Subcutaneous adipose tissue (tissue), 4 donors: ENCODE results near the gene HLA-G. TPM values are rescaled to one million over a fixed set of nuclear protein-coding genes. Genes with fewer than 3 reads are reported as not detected.

ENCODE experiments used
- total RNA-seq, 4 donors: library from RNA; depleted of rRNA; stranded (reverse); fragments of >200 nt; gene quantifications; one replicate each; pipeline ENCODE4 v1.1.0, GENCODE V29; 2016
- TF ChIP-seq, protein P1 (sequence below): fragments of 450-650 bp; IDR thresholded peaks from one replicate; pipeline ENCODE4 v1.5.1; 2016; ENCODE audit warnings: low read depth, mild to moderate bottlenecking, control low read depth, antibody characterized with exemption, moderate library complexity

HLA-G gene
- total RNA-seq, result not detected

DNA sequence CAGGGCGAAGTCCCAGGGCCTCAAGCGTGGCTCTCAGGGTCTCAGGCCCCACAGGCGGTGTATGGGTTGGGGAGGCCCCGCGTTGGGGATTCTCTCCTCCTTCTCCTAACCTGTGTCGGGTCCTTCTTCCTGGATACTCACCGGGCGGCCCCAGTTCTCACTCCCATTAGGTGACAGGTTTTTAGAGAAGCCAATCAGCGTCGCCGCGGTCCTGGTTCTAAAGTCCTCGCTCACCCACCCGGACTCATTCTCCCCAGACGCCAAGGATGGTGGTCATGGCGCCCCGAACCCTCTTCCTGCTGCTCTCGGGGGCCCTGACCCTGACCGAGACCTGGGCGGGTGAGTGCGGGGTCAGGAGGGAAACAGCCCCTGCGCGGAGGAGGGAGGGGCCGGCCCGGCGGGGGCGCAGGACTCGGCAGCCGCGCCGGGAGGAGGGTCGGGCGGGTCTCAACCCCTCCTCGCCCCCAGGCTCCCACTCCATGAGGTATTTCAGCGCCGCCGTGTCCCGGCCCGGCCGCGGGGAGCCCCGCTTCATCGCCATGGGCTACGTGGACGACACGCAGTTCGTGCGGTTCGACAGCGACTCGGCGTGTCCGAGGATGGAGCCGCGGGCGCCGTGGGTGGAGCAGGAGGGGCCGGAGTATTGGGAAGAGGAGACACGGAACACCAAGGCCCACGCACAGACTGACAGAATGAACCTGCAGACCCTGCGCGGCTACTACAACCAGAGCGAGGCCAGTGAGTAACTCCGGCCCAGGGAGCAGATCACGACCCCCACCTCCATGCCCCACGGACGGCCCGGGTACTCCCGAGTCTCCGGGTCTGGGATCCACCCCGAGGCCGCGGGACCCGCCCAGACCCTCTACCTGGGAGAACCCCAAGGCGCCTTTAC, at the start of gene HLA-G:
Gene HLA-G (plus strand): TSS at position 247 of the 892 bp plus-strand sequence. CDS start 20 bp downstream, at position 267.
- TF ChIP-seq, protein P1, sequence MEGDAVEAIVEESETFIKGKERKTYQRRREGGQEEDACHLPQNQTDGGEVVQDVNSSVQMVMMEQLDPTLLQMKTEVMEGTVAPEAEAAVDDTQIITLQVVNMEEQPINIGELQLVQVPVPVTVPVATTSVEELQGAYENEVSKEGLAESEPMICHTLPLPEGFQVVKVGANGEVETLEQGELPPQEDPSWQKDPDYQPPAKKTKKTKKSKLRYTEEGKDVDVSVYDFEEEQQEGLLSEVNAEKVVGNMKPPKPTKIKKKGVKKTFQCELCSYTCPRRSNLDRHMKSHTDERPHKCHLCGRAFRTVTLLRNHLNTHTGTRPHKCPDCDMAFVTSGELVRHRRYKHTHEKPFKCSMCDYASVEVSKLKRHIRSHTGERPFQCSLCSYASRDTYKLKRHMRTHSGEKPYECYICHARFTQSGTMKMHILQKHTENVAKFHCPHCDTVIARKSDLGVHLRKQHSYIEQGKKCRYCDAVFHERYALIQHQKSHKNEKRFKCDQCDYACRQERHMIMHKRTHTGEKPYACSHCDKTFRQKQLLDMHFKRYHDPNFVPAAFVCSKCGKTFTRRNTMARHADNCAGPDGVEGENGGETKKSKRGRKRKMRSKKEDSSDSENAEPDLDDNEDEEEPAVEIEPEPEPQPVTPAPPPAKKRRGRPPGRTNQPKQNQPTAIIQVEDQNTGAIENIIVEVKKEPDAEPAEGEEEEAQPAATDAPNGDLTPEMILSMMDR, result no peak

DNA sequence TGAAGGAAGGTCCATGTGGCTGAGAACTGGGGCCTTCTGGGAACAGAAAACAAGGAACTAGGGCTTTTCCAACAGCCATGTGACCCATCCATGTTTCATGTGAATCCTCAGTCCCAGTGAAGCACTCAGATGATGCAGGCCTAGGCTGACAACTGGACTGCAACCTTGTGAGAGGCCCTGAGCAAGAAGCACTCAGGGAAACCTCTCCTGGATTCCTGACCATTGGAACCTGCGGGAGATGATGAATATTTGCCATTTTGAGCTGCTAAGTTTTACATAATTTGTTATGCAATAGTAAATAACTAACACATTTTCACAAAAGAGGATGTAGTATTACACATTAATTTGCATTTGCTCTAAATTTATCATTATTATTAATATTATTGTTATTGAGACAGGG, 38.4 kb upstream of the HLA-G start:
- TF ChIP-seq, protein P1, result no peak

DNA sequence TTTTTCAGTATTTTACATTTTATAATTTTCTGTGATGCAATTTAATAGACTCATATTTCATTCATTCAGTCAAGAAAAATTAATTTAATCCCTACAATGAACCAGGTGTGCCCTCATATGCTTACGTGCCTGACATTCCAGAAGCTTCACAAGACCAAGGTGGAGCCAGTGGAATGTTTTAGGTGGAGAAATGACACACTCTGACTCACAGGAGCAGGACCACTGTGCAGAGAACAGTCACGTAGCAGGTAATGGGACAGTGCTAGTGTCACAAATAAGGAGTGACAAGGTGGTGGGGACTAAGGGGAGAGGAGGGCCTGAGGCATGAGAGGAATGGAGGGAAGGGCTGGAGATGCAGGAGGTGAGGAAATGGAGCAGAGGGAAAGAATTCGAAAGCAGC, 37.0 kb upstream of the HLA-G start:
- TF ChIP-seq, protein P1, result no peak

DNA sequence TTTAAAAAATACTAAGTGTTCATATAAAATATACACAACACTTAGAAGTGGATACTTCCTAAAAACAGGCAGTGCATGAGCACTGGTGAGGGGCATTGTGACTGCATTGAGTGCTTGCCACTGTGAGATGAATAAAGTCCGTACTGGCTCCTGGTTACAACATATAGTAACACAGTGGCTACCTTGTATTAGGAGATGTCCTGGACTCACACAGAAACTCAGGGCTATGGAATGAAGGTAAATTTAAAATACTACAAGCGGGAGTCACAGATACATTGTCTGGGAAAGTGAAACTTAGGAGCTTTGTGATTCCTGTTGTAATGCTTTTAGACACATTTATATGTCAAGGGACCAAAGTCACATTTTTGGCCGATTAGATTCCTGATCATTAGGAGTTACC, 36.5 kb upstream of the HLA-G start:
- TF ChIP-seq, protein P1, result no peak

DNA sequence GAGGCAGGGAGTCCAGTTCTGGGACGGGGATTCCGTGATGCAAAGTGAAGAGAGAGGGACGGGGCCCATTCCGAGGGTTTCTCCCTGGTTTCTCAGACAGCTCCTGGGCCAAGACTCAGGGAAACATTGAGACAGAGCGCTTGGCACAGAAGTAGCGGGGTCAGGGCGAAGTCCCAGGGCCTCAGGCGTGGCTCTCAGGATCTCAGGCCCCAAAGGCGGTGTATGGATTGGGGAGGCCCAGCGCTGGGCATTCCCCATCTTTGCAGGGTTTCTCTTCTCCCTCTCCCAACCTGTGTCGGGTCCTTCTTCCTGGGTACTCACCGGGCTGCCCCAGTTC, 35.9 kb upstream of the HLA-G start:
- TF ChIP-seq, protein P1, result no peak

DNA sequence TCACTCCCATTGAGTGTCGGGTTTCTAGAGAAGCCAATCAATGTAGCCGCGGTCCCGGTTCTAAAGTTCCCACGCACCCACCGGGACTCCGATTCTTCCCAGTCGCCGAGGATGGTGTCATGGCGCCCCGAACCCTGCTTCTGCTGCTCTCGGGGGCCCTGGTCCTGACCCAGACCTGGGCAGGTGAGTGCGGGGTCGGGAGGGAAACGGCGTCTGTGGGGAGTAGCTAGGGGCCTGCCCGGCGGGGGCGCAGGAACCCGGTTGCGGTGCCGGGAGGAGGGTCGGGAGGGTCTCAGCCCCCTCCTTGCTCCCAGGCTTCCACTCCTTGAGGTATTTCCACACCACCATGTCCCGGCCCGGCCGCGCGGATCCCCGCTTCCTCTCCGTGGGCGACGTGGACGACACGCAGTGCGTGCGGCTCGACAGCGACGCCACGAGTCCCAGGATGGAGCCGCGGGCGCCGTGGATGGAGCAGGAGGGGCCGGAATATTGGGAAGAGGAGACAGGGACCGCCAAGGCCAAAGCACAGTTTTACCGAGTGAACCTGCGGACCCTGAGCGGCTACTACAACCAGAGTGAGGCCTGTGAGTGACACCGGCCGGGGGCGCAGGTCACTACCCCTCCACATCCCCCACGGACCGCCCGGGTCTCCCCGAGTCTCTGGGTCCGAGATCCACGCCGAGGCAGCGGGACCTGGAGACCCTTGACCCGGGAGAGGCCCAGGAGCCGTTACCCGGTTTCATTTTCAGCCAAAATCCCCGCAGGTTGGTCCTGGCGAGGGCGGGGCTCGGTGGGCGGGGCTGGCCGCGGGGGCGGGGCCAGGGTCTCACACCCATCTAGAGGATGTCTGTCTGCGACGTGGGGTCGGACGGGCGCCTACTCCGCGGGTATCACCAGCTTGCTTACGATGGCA, 35.2 kb upstream of the HLA-G start:
- TF ChIP-seq, protein P1, result no peak

DNA sequence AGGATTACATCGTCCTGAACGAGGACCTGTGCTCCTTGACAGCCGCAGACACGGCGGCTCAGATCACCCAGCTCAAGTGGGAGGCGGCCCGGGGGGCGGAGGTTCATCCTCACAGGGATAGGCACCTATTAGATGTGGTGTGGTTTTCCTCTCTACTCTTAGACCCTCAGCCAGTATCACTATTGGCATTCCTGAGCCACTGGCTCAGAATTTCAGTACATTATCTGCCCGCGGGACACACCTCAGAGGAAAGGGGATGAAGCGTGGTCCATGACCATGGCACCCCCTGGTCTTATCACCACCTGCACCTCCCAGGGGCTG, 34.6 kb upstream of the HLA-G start:
- TF ChIP-seq, protein P1, result no peak
